ENCODE data around the gene TSPAN19.

The TSPAN19 gene

GRCh38 chr12:84974155-84974815 lies 61.8 kb downstream of the TSPAN19 start:
- no peak for TF ChIP-seq CTCF (IDR thresholded peaks at IDR 0.05; ENCODE audit: insufficient read depth, low read length, poor library complexity, severe bottlenecking)
- Histone ChIP-seq H3K27me3 (replicated peaks; ENCODE audit: control insufficient read depth, insufficient read depth, low read length) (no peaks in the 10 kb centered on the region), H3K4me3 (replicated peaks; ENCODE audit: low read depth, low read length) (no peak overlapping the region), H3K36me3 (ENCODE audit: control insufficient read depth, insufficient read depth, low read length) (no peaks in the 10 kb centered on the region)
- no peak for DNase-seq (ENCODE audit: extremely low read depth, insufficient read length)

- TF ChIP-seq CTCF (IDR thresholded peaks at IDR 0.05; ENCODE audit: insufficient read depth, low read length, poor library complexity, severe bottlenecking): no peak
- no peak for DNase-seq (ENCODE audit: extremely low read depth, insufficient read length)
- Histone ChIP-seq H3K27me3 (replicated peaks; ENCODE audit: control insufficient read depth, insufficient read depth, low read length) (no peaks in the 10 kb centered on the region), H3K36me3 (ENCODE audit: control insufficient read depth, insufficient read depth, low read length) (no peaks in the 10 kb centered on the region), H3K4me3 (replicated peaks; ENCODE audit: low read depth, low read length) (no peak overlapping the region)
These were observed 63.1 kb downstream of the TSPAN19 start for GRCh38 chr12:84973026-84973425.

GRCh38 chr12:84969226-84969625 lies 66.9 kb downstream of the TSPAN19 start:
- Histone ChIP-seq H3K36me3 (ENCODE audit: control insufficient read depth, insufficient read depth, low read length) (no peaks in the 10 kb centered on the region), H3K27me3 (replicated peaks; ENCODE audit: control insufficient read depth, insufficient read depth, low read length) (no peaks in the 10 kb centered on the region), H3K4me3 (replicated peaks; ENCODE audit: low read depth, low read length) (no peak overlapping the region)
- DNase-seq (ENCODE audit: extremely low read depth, insufficient read length): no peak
- TF ChIP-seq CTCF (IDR thresholded peaks at IDR 0.05; ENCODE audit: insufficient read depth, low read length, poor library complexity, severe bottlenecking): no peak

Measured in GM06990 (cell line).